Caco-2 (cell line): ENCODE measurements around the gene CYREN. TPM values are rescaled to one million over a fixed set of nuclear protein-coding genes. Genes with fewer than 3 reads are reported as not detected.

Experiments used
- BruUV-seq: library from RNA; stranded (reverse); fragments of 400-500 nt; replicated peaks from 2 replicates; lab custom pipeline; 2021; lab: Mats Ljungman, UMichigan
- CTCF ChIA-PET: fragments of 300-600 bp; sonication (Branson Sonifier 250); formaldehyde crosslinking; loops from one replicate; lab custom pipeline; 2022; ENCODE audit warnings: antibody characterized with exemption; lab: Charles Lee
- POLR2A ChIA-PET: fragments of 300-600 bp; sonication (Branson Sonifier 250); formaldehyde crosslinking; loops from one replicate; lab custom pipeline; 2022; ENCODE audit warnings: antibody characterized with exemption; lab: Charles Lee
- DNase-seq, 2 experiments: peaks; one replicate each; pipeline versions ENCODE4 v3.0.0 to v3.0.0-alpha.2; 2020 to 2022
- H3K27me3 ChIP-seq: replicated peaks from 2 replicates; pipeline ENCODE4 v1.6.0; 2011; ENCODE audit warnings: low read length; ENCODE audit not compliant: control insufficient read depth, insufficient read depth
- H3K36me3 ChIP-seq: 2 replicates; pipeline ENCODE4 v1.5.1; 2011; ENCODE audit warnings: low read length; ENCODE audit not compliant: control insufficient read depth, insufficient read depth
- H3K4me1 ChIP-seq: fragments of 250-450 bp; sonication (Bioruptor Pico); 2 replicates; pipeline ENCODE4 v1.5.1; 2020; ENCODE audit warnings: mild to moderate bottlenecking
- H3K4me3 ChIP-seq: 2 replicates; pipeline ENCODE4 v1.5.1; 2011; ENCODE audit warnings: low read depth, mild to moderate bottlenecking, control low read depth, low read length
- H3K9me3 ChIP-seq: fragments of 250-450 bp; sonication (Bioruptor Pico); 2 replicates; pipeline ENCODE4 v1.5.1; 2020; ENCODE audit warnings: mild to moderate bottlenecking, moderate library complexity
- H3K27ac Mint-ChIP-seq: one replicate; pipeline ENCODE4 v1.8.0; 2022; ENCODE audit warnings: mixed read lengths; ENCODE audit not compliant: unreplicated experiment
- H3K27me3 Mint-ChIP-seq: one replicate; pipeline ENCODE4 v1.8.0; 2022; ENCODE audit warnings: mixed read lengths; ENCODE audit not compliant: insufficient read depth, unreplicated experiment
- H3K36me3 Mint-ChIP-seq: one replicate; pipeline ENCODE4 v1.8.0; 2022; ENCODE audit warnings: mild to moderate bottlenecking, mixed read lengths; ENCODE audit not compliant: insufficient read depth, unreplicated experiment
- H3K4me1 Mint-ChIP-seq: one replicate; pipeline ENCODE4 v1.8.0; 2022; ENCODE audit warnings: low read depth, mixed read lengths; ENCODE audit not compliant: unreplicated experiment
- H3K4me3 Mint-ChIP-seq: one replicate; pipeline ENCODE4 v1.8.0; 2022; ENCODE audit warnings: mild to moderate bottlenecking, moderate library complexity, mixed read lengths; ENCODE audit not compliant: unreplicated experiment
- H3K9me3 Mint-ChIP-seq: one replicate; pipeline ENCODE4 v1.8.0; 2022; ENCODE audit warnings: mixed read lengths; ENCODE audit not compliant: unreplicated experiment
- intact Hi-C: fragments of 100-400 bp; cut with micrococcal nuclease; formaldehyde crosslinking; loops from one replicate; pipeline ENCODE4 v1.10.0; 2022; ENCODE audit not compliant: unreplicated experiment
- total RNA-seq: library from RNA; stranded (reverse); gene quantifications from 2 replicates; pipeline ENCODE4 v1.2.3, GENCODE V29; 2022
- TF ChIP-seq, protein P1 (sequence below), 2 experiments: fragments of 200-600 bp in 1 of 2; IDR thresholded peaks; 1 replicate in 1 of 2; 2 replicates in 1 of 2; pipeline versions ENCODE4 v1.5.1 to v1.8.0; 2011 to 2022; ENCODE audit warnings: antibody characterized with exemption in 1 of 2, control low read depth in 1 of 2, inconsistent platforms in 1 of 2, low read depth in 1 of 2, low read length in 1 of 2, mild to moderate bottlenecking in 1 of 2, moderate library complexity in 1 of 2; ENCODE audit not compliant: insufficient read depth in 1 of 2, severe bottlenecking in 1 of 2, unreplicated experiment in 1 of 2

Gene CYREN
- total RNA-seq, 1 experiment from 2014 or later, result 60.9 TPM

DNA sequence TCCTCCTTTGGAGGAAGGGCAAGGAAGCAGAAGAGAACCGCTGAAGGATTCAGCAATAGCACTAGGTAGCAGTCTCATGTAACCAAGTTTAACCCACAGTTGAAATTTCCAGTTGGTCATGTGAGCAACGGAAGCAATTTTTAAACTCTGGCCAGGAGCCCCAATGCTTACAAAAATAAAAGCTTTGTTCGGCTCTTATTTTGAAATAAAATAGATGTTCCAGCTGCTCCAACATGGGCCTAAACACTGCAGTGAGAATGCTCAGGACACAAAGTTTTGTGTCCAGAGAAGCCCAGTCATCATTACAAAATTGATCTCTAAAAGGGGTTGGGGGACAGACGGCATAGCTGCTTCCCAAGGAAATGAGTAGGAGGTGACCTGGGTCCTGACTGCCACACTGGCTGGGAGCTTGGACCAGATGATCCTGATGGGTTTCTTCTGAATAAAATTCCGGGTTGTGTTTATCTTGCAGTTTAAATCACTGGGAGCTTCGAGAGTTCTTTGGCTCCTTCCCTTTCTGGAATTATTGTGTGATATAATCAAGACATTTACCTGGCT lies 23.1 kb downstream of the CYREN start:
- ChIA-PET POLR2A (interaction anchor here (0.6 to 0.9 kb wide), 2 partner anchors 57 to 161 kb away, joined by 4 read pairs; partner anchors contain the start of gene AGBL3), CTCF (interaction anchor here (0.8 to 1.2 kb wide), 3 partner anchors 17 to 161 kb away, joined by 3 to 5 read pairs (median 4); partner anchors contain the start of gene AGBL3)
- Histone ChIP-seq H3K27me3 (no peaks in the 10 kb centered on the region), H3K9me3 (no peaks in the 10 kb centered on the region), H3K36me3 (no peaks in the 10 kb centered on the region), H3K4me1 (peaks cover 14% of the 10 kb centered on the region), H3K4me3 (peak overlapping the region; percentile 33)
- TF ChIP-seq, protein P1, sequence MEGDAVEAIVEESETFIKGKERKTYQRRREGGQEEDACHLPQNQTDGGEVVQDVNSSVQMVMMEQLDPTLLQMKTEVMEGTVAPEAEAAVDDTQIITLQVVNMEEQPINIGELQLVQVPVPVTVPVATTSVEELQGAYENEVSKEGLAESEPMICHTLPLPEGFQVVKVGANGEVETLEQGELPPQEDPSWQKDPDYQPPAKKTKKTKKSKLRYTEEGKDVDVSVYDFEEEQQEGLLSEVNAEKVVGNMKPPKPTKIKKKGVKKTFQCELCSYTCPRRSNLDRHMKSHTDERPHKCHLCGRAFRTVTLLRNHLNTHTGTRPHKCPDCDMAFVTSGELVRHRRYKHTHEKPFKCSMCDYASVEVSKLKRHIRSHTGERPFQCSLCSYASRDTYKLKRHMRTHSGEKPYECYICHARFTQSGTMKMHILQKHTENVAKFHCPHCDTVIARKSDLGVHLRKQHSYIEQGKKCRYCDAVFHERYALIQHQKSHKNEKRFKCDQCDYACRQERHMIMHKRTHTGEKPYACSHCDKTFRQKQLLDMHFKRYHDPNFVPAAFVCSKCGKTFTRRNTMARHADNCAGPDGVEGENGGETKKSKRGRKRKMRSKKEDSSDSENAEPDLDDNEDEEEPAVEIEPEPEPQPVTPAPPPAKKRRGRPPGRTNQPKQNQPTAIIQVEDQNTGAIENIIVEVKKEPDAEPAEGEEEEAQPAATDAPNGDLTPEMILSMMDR (IDR thresholded peaks at IDR 0.05; ENCODE audit: insufficient read depth in 1 of 2, low read depth in 1 of 2, low read length in 1 of 2, severe bottlenecking in 1 of 2, unreplicated experiment in 1 of 2), result no peak
- Mint-ChIP-seq H3K36me3 (peaks cover 6% of the 10 kb centered on the region), H3K4me1 (peaks cover 21% of the 10 kb centered on the region), H3K4me3 (peak overlapping the region; percentile 79), H3K27ac (peak overlapping the region; percentile 86), H3K27me3 (no peaks in the 10 kb centered on the region), H3K9me3 (peaks cover 10% of the 10 kb centered on the region)
- DNase-seq, result no peak
- TSS peak; percentile 86 for BruUV-seq
- intact Hi-C loops, result loop anchor here (1.0 kb wide), 2 partner anchors 52 to 161 kb away; partner anchors contain the start of gene AGBL3

DNA sequence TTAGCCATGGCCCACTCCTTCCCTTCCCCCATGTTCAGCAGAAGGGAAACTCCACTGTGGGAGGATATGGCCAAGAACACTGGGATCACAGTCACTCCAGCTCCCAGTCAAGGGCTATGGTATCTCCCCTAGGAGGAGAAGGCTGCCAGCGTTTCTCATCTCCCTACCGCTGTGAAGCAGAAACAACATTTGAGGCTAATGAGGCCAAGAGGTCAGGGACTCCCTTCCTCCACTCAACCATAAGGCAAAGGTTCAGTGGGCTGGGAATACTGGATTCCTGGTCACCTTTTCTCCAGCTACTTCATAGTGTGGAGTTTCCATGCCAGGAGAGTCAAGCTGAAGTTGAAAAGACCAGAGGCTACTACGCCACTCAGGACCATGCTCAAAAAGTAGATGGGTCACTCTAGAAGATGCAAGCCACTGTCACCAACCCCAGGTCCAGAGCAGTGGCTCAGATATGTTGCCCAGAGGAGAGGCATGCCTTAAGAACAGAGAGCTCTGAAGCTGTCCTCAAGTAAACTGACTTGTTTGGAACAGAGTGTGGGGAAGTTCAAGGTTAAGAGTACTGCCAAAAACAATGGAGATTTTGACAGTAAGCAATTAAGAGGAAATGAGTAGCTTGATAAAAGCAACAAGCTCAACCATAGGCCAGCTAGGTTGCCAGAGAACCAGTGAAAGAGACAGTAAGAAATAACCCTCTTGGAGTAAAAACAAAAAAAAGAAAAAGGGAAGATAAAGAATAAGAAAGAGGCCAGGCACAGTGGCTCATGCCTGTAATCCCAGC lies 26.4 kb downstream of the CYREN start:
- BruUV-seq, result no TSS peak
- Mint-ChIP-seq H3K9me3 (no peaks in the 10 kb centered on the region), H3K36me3 (peaks cover 6% of the 10 kb centered on the region), H3K4me1 (peaks cover 24% of the 10 kb centered on the region), H3K27ac (no peak overlapping the region), H3K4me3 (no peak overlapping the region), H3K27me3 (no peaks in the 10 kb centered on the region)
- H3K9me3 ChIP-seq, result no peaks in the 10 kb centered on the region
- no peaks in the 10 kb centered on the region for H3K36me3 ChIP-seq
- H3K4me1 ChIP-seq, result peaks cover 10% of the 10 kb centered on the region
- no peak overlapping the region for H3K4me3 ChIP-seq
- TF ChIP-seq, protein P1 (IDR thresholded peaks at IDR 0.05; ENCODE audit: insufficient read depth in 1 of 2, low read depth in 1 of 2, low read length in 1 of 2, severe bottlenecking in 1 of 2, unreplicated experiment in 1 of 2), result no peak
- H3K27me3 ChIP-seq, result no peaks in the 10 kb centered on the region
- ChIA-PET CTCF (no interaction called here), POLR2A (interaction anchor here (0.5 kb wide), 1 partner anchor 153 kb away, joined by 4 read pairs; no protein-coding TSS in a partner anchor)
- intact Hi-C loops, result no loop called here
- DNase-seq, result no peak

DNA sequence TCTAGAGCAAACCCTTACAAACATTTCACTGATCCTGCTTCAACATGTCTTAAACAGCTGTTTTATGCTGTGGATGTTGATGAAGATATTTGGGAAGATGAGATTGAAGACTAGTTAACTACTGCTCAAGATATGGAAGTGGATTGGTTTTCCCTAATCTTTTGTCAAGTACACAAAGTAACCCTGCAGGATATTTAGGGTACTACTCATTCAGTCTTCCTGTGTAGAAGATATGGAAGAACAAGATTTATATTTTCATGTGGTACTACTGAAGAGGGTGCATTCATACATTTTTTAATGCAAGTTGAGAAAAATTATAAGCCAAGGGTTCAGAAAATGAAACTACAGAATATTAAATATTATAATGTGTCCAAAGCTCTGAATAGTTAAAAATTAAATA lies 40.9 kb downstream of the CYREN start:
- ChIA-PET POLR2A (no interaction called here), CTCF (no interaction called here)
- no TSS peak for BruUV-seq
- H3K27ac Mint-ChIP-seq, result no peak overlapping the region
- intact Hi-C loops, result no loop called here
- H3K4me3 Mint-ChIP-seq, result no peak overlapping the region
- Histone ChIP-seq H3K36me3 (no peaks in the 10 kb centered on the region), H3K4me3 (no peak overlapping the region), H3K4me1 (no peaks in the 10 kb centered on the region), H3K9me3 (no peaks in the 10 kb centered on the region; the same call in 1 of the 2 replicates), H3K27me3 (no peaks in the 10 kb centered on the region)
- no peak for DNase-seq
- H3K9me3 Mint-ChIP-seq, result peaks cover 10% of the 10 kb centered on the region
- H3K36me3 Mint-ChIP-seq, result no peaks in the 10 kb centered on the region
- TF ChIP-seq, protein P1 (IDR thresholded peaks at IDR 0.05; ENCODE audit: insufficient read depth in 1 of 2, low read depth in 1 of 2, low read length in 1 of 2, severe bottlenecking in 1 of 2, unreplicated experiment in 1 of 2), result no peak
- H3K4me1 Mint-ChIP-seq, result no peaks in the 10 kb centered on the region
- no peaks in the 10 kb centered on the region for H3K27me3 Mint-ChIP-seq
